ENCODE measurements around the gene PRSS56.

PRSS56 gene

DNA sequence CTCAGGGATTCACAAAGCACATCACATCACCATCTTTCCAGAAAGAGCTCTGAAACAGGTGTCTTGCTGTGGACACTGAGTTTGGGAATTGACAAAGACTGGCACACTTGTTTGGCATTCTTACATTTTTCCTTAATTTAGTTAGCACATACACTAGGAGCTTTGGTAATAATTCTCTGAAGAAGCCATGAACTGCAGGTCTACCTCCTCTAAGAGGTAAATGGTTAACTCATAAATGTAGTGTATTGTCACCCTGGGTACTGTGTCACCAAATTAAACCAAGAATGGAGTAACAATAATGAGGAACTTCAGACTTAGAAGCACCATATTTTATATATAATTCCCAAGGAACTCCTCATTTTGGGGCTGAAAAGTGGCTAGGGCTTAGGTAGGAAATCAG lies 52.9 kb downstream of the PRSS56 start:
- DNase-seq: no peak
- ATAC-seq: no peak

DNA sequence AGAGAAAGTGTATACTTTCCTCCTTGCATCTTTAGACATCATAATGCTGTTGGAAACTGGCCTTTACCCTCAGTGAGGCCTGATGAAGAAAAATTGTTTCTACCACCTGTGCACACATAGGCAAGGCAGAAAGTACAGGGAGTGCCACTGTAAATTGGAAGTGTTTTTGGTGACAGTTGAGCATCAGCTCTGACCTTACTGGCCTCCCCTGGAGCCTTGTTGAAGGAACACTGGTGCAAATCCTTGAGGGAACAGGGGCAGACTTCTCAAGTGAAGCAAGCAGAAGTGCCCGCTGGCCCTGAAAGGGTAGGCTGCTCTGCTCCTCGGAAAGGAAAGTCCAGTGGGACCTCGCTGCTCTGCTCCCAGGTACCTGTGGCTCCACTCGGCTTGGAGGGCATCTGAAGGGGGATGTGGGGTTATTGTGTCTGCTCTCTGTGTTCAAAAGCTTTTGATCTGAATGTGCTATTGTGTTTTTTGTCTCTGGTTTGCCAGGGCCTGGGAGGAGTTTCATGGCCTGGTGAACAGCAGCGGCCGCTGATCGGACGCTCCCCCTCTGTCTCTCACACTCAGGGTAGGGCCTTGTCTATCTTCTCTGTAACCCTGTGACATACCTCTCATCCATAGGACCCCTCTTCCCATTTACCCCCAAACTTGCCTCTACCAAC lies 53.7 kb downstream of the PRSS56 start:
- DNase-seq: no peak
- no peak for ATAC-seq

DNA sequence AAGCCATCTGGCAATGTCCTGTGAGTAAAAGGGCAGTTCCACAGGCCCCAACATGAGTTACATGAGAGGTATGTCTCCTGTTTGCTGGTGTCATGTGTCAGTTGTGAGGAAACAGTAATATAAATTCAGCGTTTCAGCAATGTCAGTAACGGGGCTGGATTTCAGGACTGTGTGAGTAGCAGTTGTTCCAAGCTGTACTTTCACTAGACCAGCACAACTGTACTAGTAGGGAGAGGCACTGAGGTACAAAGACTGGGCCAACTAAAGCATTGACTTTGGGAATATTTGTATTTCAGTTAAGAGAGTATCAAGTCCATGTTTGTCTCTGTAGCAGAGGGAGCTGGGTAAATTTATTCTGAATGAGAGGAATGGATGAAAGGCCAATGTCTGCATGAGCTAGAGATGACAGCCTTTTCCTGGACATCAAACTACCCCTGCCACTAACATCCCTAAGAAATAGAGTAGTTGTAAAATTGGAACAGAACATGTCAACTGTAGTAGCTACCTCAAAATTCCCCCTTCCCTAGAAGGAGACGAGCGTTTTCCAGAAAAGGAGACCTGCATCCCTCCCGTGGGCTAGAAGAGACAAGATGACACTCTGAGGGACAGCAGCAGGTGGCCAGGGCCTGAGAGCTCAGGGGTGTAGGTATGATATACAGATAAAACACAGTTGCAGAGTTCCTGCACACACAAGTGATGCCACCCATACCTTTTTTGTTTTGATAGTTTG lies 54.7 kb downstream of the PRSS56 start:
- ATAC-seq: no peak
- no peak for DNase-seq

Measured in stimulated activated naive CD8-positive, alpha-beta T cell treated with anti-CD3 and anti-CD28 coated beads, Interleukin-15, Interleukin-2, amounts not matched to agents 100 U/mL and 50 U/mL, for 24 hours (primary cell).